A549 (cell line): Measurements from ENCODE around the gene PLA2G7. TPM values are rescaled to one million over a fixed set of nuclear protein-coding genes. Genes with fewer than 3 reads are reported as not detected.

Experiments
- ATAC-seq, 2 experiments: fragments of 200-7000 bp in 1 of 2; fragments of >200 bp in 1 of 2; cut with Nextera tagmentation in 1 of 2; cut with Tn5 transposase in 1 of 2; 3 replicates each; pipeline versions ENCODE4 v1.8.0 to v1.9.1; 2018 to 2020; ENCODE audit warnings: mild to moderate bottlenecking in 1 of 2, moderate library complexity in 1 of 2
- CTCF ChIA-PET: fragments of 300-600 bp; sonication (Branson Sonifier 250); formaldehyde crosslinking; extraction: SDS; loops from one replicate; lab custom pipeline; 2021; ENCODE audit warnings: antibody characterized with exemption, inconsistent platforms; lab: Yijun Ruan, JAX
- POLR2A ChIA-PET: fragments of 350-600 bp; formaldehyde crosslinking; extraction: SDS; loops from one replicate; lab custom pipeline; 2021; ENCODE audit warnings: antibody characterized with exemption, inconsistent platforms; lab: Yijun Ruan, JAX
- DNase-seq, 2 experiments: peaks; one replicate each; pipeline versions ENCODE4 v3.0.0 to v3.0.0-alpha.2; 2011 to 2016; ENCODE audit warnings: low read depth in 1 of 2, low spot score in 1 of 2
- FAIRE-seq: peaks from 2 replicates; lab custom pipeline; 2011; peaks lifted over from hg19 to GRCh38; lab: Jason Lieb, UNC
- H3K27ac ChIP-seq, 2 experiments: fragments of >200 bp; sonication (Bioruptor Twin); formaldehyde crosslinking; 3 replicates each; pipeline ENCODE4 v1.5.1; 2016 to 2017
- H3K4me1 ChIP-seq: fragments of >200 bp; sonication (Bioruptor Twin); formaldehyde crosslinking; 3 replicates; pipeline ENCODE4 v1.6.1; 2016
- H3K4me2 ChIP-seq: fragments of >200 bp; sonication (Bioruptor Twin); formaldehyde crosslinking; 3 replicates; pipeline ENCODE4 v1.6.1; 2016
- H3K4me3 ChIP-seq: fragments of >200 bp; sonication (Bioruptor Twin); formaldehyde crosslinking; 3 replicates; pipeline ENCODE4 v1.5.1; 2016
- H3K9me3 ChIP-seq: fragments of >200 bp; sonication (Bioruptor Twin); formaldehyde crosslinking; 3 replicates; pipeline ENCODE4 v1.6.1; 2016
- ATOH8 ChIP-seq: fragments of 250-450 bp; sonication (Bioruptor Pico); IDR thresholded peaks from 2 replicates; pipeline ENCODE4 v1.5.0; 2020; ENCODE audit warnings: low read depth, mild to moderate bottlenecking, moderate library complexity
- BHLHE40 ChIP-seq: IDR thresholded peaks from 2 replicates; pipeline ENCODE4 v1.6.1; 2012; ENCODE audit warnings: low read depth, low read length, inconsistent platforms
- CHD2 ChIP-seq: fragments of 150-350 bp; IDR thresholded peaks from 2 replicates; pipeline ENCODE4 v1.6.1; 2014; ENCODE audit warnings: low read length; ENCODE audit not compliant: partially characterized antibody
- EHMT2 ChIP-seq: fragments of 200-600 bp; sonication (generic); IDR thresholded peaks from 2 replicates; pipeline ENCODE4 v1.6.1; 2016; ENCODE audit warnings: antibody characterized with exemption, low read depth, mild to moderate bottlenecking, moderate library complexity
- ELK1 ChIP-seq: fragments of 150-350 bp; IDR thresholded peaks from 2 replicates; pipeline ENCODE4 v1.6.1; 2014; ENCODE audit warnings: low read depth, mild to moderate bottlenecking, low read length
- EP300 ChIP-seq, 2 experiments: fragments of >200 bp; sonication (Bioruptor Twin); formaldehyde crosslinking; IDR thresholded peaks; 2 replicates in 1 of 2; 3 replicates in 1 of 2; pipeline ENCODE4 v1.6.1; 2016 to 2017
- FOSB ChIP-seq: fragments of 250-450 bp; sonication (Bioruptor Pico); IDR thresholded peaks from 2 replicates; pipeline ENCODE4 v1.5.0; 2020; ENCODE audit warnings: mild to moderate bottlenecking, moderate library complexity
- FOSL2 ChIP-seq, 2 experiments: fragments of 450-650 bp in 1 of 2; fragments of >200 bp in 1 of 2; sonication (Bioruptor Twin) in 1 of 2; formaldehyde crosslinking; IDR thresholded peaks; 2 replicates each; pipeline versions ENCODE4 v1.5.0 to v1.6.1; 2016 to 2020; ENCODE audit warnings: mild to moderate bottlenecking in 1 of 2, moderate library complexity in 1 of 2
- GATA3 ChIP-seq: IDR thresholded peaks from 2 replicates; pipeline ENCODE4 v1.6.1; 2012; ENCODE audit warnings: borderline replicate concordance
- HDAC2 ChIP-seq: fragments of 200-600 bp; sonication (generic); IDR thresholded peaks from 2 replicates; pipeline ENCODE4 v1.6.1; 2016
- HES2 ChIP-seq: fragments of >200 bp; sonication (Bioruptor Twin); formaldehyde crosslinking; IDR thresholded peaks from 2 replicates; pipeline ENCODE4 v1.6.1; 2016
- HOXB13 ChIP-seq: fragments of 250-450 bp; sonication (Bioruptor Pico); IDR thresholded peaks from 2 replicates; pipeline ENCODE4 v1.5.0; 2020; ENCODE audit warnings: low read depth, mild to moderate bottlenecking, moderate library complexity
- JUNB ChIP-seq: fragments of >200 bp; sonication (Bioruptor Twin); formaldehyde crosslinking; IDR thresholded peaks from 2 replicates; pipeline ENCODE4 v1.6.1; 2016
- KDM1A ChIP-seq: fragments of 200-600 bp; sonication (generic); IDR thresholded peaks from 2 replicates; pipeline ENCODE4 v1.6.1; 2016; ENCODE audit warnings: low read depth, mild to moderate bottlenecking
- MAZ ChIP-seq: fragments of 150-350 bp; IDR thresholded peaks from 2 replicates; pipeline ENCODE4 v1.6.1; 2014; ENCODE audit warnings: antibody characterized with exemption, low read depth, low read length, borderline replicate concordance
- NFE2L2 ChIP-seq: fragments of 150-350 bp; conservative IDR thresholded peaks from 2 replicates; pipeline ENCODE4 v1.6.1; 2014; ENCODE audit warnings: low read length
- RARB ChIP-seq: fragments of 250-450 bp; sonication (Bioruptor Pico); IDR thresholded peaks from 2 replicates; pipeline ENCODE4 v1.8.0; 2021; ENCODE audit warnings: mild to moderate bottlenecking, moderate library complexity
- REST ChIP-seq: fragments of 200-600 bp; sonication (generic); IDR thresholded peaks from 2 replicates; pipeline ENCODE4 v1.6.1; 2016; ENCODE audit warnings: antibody characterized with exemption, mild to moderate bottlenecking, moderate library complexity
- SMC3 ChIP-seq: fragments of >200 bp; sonication (Bioruptor Twin); formaldehyde crosslinking; IDR thresholded peaks from 3 replicates; pipeline ENCODE4 v1.6.1; 2018; ENCODE audit warnings: inconsistent platforms
- ZNF302 ChIP-seq: fragments of 250-450 bp; sonication (Bioruptor Pico); IDR thresholded peaks from 2 replicates; pipeline ENCODE4 v1.9.0; 2021; ENCODE audit warnings: inconsistent platforms, mild to moderate bottlenecking, moderate library complexity
- ZSCAN20 ChIP-seq: fragments of 250-450 bp; sonication (Bioruptor Pico); IDR thresholded peaks from 2 replicates; pipeline ENCODE4 v1.8.0; 2022; ENCODE audit warnings: mild to moderate bottlenecking, moderate library complexity
- WGBS: methylation state at CpG from one replicate; pipeline ENCODE4 v1.1.6; 2017; ENCODE audit errors: missing lambda C conversion rate; 5-methylcytosine and 5-hydroxymethylcytosine counted together
- polyA plus RNA-seq, 4 experiments: library from polyadenylated mRNA; depleted of rRNA in 3 of 4; stranded (reverse); fragments of >200 nt; fragmentation: RNase III in 1 of 4; extraction: RNeasy Plus Mini Kit Qiagen cat#74134 plus additional on column Dnase treatment in 1 of 4; gene quantifications; 2 replicates in 3 of 4; 3 replicates in 1 of 4; pipeline ENCODE4 v1.2.3, GENCODE V29; 2011 to 2017

Gene PLA2G7
- polyA plus RNA-seq, 2 of the 4 experiments (the other 2 are of a cell fraction), result 0.04 TPM; not detected in 1

GRCh38 chr6:46690911-46691451 is 44.2 kb downstream of the PLA2G7 start:
- FAIRE-seq (no peak), ATAC-seq (no peak), DNase-seq (no peak)
- ChIA-PET CTCF (no interaction called here), POLR2A (no interaction called here)
- H3K4me2 ChIP-seq, result no peak overlapping the region
- WGBS, result 4% methylated on average over 1 of the region's 1 CpG
- TF ChIP-seq NFE2L2, result no peak
- TF ChIP-seq CHD2, result no peak
- TF ChIP-seq REST, result no peak
- no peak for TF ChIP-seq EHMT2
- TF ChIP-seq GATA3, result no peak
- TF ChIP-seq ATOH8 (CRISPR knock-in tag), result no peak
- no peak for TF ChIP-seq MAZ
- TF ChIP-seq RARB (CRISPR knock-in tag), result no peak
- TF ChIP-seq HDAC2, result no peak
- no peak for TF ChIP-seq SMC3
- TF ChIP-seq FOSB, result no peak
- no peak overlapping the region for H3K27ac ChIP-seq
- no peaks in the 10 kb centered on the region for H3K9me3 ChIP-seq
- H3K4me1 ChIP-seq, result no peaks in the 10 kb centered on the region
- no peak overlapping the region for H3K4me3 ChIP-seq

- Histone ChIP-seq H3K4me1 (no peaks in the 10 kb centered on the region), H3K9me3 (no peaks in the 10 kb centered on the region), H3K4me3 (no peak overlapping the region), H3K27ac (no peak overlapping the region), H3K4me2 (no peak overlapping the region)
- TF ChIP-seq JUNB (no peak), ELK1 (no peak), FOSL2 (IDR thresholded peaks at IDR 0.05) (no peak), FOSL2 (CRISPR knock-in tag; IDR thresholded peaks at IDR 0.05) (no peak), RARB (CRISPR knock-in tag) (no peak), ZNF302 (CRISPR knock-in tag) (no peak), HOXB13 (CRISPR knock-in tag) (no peak), EP300 (IDR thresholded peaks at IDR 0.05) (no peak), ZSCAN20 (CRISPR knock-in tag) (no peak), KDM1A (no peak), HES2 (no peak), BHLHE40 (no peak)
- no peak for DNase-seq
- 17% methylated on average over 2 of the region's 2 CpGs for whole genome bisulfite sequencing
- CTCF ChIA-PET, result no interaction called here
- no peak for ATAC-seq
- POLR2A ChIA-PET, result no interaction called here
- no peak for FAIRE-seq
Measured at GRCh38 chr6:46690141-46690755, 44.9 kb downstream of the PLA2G7 start.
